ENCODE results near the gene ANKS1A. TPM values are rescaled to one million over a fixed set of nuclear protein-coding genes. Genes with fewer than 3 reads are reported as not detected.

ANKS1A gene
- total and polyA plus RNA-seq, 2 experiments from 2014 or later = 17.5 to 25.4 TPM

DNA sequence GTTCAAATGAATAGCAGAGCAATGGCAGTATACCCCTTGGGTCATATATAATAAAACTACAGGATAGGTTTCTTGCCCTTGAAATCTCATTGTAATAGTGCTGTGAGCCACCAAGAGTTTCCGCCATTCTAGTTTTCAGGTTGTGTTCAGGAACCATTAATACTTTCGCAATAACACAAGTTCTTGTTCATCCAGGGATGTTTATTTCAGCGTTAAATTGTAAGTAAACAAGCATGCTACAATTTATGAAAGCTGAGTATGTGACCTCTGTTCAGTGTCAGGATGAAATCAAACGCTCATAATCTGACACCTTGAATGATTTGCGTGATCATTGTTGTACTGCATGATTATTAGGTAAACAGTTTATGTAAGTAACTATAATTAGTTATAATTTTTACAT, 22.8 kb downstream of the ANKS1A start:
- no peaks in the 10 kb centered on the region for H3K9me3 ChIP-seq (ENCODE audit: low read depth)
- no peak overlapping the region for H3K27ac ChIP-seq
- no peaks in the 10 kb centered on the region for H3K9me2 ChIP-seq (replicated peaks; ENCODE audit: insufficient read depth)
- TF ChIP-seq EZH2phosphoT487 (IDR thresholded peaks at IDR 0.05; ENCODE audit: low read depth, severe bottlenecking, unreplicated experiment) = no peak
- TF ChIP-seq, protein P1, sequence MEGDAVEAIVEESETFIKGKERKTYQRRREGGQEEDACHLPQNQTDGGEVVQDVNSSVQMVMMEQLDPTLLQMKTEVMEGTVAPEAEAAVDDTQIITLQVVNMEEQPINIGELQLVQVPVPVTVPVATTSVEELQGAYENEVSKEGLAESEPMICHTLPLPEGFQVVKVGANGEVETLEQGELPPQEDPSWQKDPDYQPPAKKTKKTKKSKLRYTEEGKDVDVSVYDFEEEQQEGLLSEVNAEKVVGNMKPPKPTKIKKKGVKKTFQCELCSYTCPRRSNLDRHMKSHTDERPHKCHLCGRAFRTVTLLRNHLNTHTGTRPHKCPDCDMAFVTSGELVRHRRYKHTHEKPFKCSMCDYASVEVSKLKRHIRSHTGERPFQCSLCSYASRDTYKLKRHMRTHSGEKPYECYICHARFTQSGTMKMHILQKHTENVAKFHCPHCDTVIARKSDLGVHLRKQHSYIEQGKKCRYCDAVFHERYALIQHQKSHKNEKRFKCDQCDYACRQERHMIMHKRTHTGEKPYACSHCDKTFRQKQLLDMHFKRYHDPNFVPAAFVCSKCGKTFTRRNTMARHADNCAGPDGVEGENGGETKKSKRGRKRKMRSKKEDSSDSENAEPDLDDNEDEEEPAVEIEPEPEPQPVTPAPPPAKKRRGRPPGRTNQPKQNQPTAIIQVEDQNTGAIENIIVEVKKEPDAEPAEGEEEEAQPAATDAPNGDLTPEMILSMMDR (IDR thresholded peaks at IDR 0.05; ENCODE audit: poor library complexity) = no peak
- no peak overlapping the region for H3K4me2 ChIP-seq
- peaks cover 97% of the 10 kb centered on the region for H3K79me2 ChIP-seq
- H3K4me1 ChIP-seq (ENCODE audit: insufficient read depth) = peaks cover 4% of the 10 kb centered on the region
- no peaks in the 10 kb centered on the region for H3K27me3 ChIP-seq
- H3K36me3 ChIP-seq (replicated peaks; ENCODE audit: insufficient read depth, low read depth) = no peaks in the 10 kb centered on the region
- peaks cover 18% of the 10 kb centered on the region for H4K20me1 ChIP-seq (ENCODE audit: insufficient read depth, poor library complexity, severe bottlenecking)
- 94% methylated on average over 5 of the region's 5 CpGs for WGBS (ENCODE audit: low lambda C conversion rate, missing lambda C conversion rate)
- DNase-seq (ENCODE audit: low spot score) = no peak
- no peak overlapping the region for H2AFZ ChIP-seq
- H3K4me3 ChIP-seq = no peak overlapping the region

DNA sequence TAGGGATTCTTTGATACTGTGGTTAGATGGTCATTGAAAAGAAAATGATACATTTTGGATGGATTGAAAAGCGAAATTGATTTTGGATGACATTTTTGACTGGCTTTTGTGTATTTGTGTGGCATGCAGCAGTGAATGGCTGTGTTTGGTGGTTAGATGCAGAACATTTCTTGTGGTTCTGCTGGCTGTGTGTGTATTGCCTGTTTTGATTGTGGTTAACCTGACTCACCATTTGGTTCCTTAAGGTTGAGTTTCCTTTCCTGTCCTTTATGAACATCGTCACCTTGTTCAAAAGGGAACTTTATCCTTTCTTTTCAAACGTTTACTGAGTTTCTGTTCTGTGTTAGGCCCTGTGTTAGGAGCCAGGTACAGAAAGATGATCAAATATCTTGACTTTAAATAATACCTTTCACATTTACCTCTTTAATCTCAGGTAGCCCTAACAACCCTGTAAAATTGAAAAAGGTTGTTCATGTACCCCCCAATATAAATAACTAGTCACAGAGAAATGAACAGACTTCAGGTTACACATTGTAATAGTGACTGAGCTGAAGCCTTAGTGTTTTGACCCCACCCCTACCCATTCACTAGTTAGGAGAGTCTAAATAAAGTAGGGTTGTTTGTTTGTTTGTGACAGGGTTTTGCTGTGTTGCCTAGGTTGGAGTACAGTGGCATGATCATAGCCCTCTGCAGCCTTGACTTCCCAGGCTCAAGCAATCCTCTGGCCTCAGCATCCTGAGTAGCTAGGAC, 23.8 kb downstream of the ANKS1A start:
- H2AFZ ChIP-seq = no peak overlapping the region
- 82% methylated on average over 3 of the region's 3 CpGs for WGBS (ENCODE audit: low lambda C conversion rate, missing lambda C conversion rate)
- peaks cover 14% of the 10 kb centered on the region for H4K20me1 ChIP-seq (ENCODE audit: insufficient read depth, poor library complexity, severe bottlenecking)
- no peaks in the 10 kb centered on the region for H3K9me3 ChIP-seq (ENCODE audit: low read depth)
- H3K4me3 ChIP-seq = no peak overlapping the region
- H3K4me1 ChIP-seq (ENCODE audit: insufficient read depth) = peaks cover 4% of the 10 kb centered on the region
- no peak for TF ChIP-seq EZH2 (IDR thresholded peaks at IDR 0.05; ENCODE audit: borderline replicate concordance)
- TF ChIP-seq, protein P1 (IDR thresholded peaks at IDR 0.05; ENCODE audit: poor library complexity) = no peak
- no peak for TF ChIP-seq EZH2phosphoT487 (IDR thresholded peaks at IDR 0.05; ENCODE audit: low read depth, severe bottlenecking, unreplicated experiment)
- H3K79me2 ChIP-seq = peaks cover 91% of the 10 kb centered on the region
- no peak for DNase-seq (ENCODE audit: low spot score)
- H3K4me2 ChIP-seq = no peak overlapping the region
- H3K9me2 ChIP-seq (replicated peaks; ENCODE audit: insufficient read depth) = no peaks in the 10 kb centered on the region
- no peaks in the 10 kb centered on the region for H3K27me3 ChIP-seq
- no peak overlapping the region for H3K27ac ChIP-seq
- H3K36me3 ChIP-seq (replicated peaks; ENCODE audit: insufficient read depth, low read depth) = no peaks in the 10 kb centered on the region

DNA sequence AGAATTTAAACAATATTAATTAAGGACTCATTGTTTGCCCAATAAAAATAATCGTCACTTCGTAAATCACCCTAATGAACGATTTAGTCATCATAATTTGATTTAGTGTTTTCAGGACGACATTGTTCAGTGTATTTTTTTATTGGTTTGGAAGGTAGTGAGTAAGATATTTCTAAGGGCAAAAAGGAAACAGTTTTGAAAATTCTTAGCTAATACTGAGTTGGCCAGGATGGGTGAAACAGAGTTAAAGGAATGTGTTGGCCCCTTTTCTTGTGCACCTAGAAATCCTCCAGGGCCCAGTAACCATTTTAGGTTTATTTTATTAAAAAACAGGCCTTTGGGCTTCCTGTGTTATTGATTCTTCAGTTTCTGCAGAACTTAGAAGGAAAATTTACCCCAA, 25.3 kb downstream of the ANKS1A start:
- Histone ChIP-seq H3K9me3 (ENCODE audit: low read depth) (no peaks in the 10 kb centered on the region), H4K20me1 (ENCODE audit: insufficient read depth, poor library complexity, severe bottlenecking) (peaks cover 10% of the 10 kb centered on the region), H2AFZ (no peak overlapping the region), H3K27me3 (no peaks in the 10 kb centered on the region), H3K27ac (no peak overlapping the region), H3K4me1 (ENCODE audit: insufficient read depth) (peaks cover 4% of the 10 kb centered on the region), H3K4me2 (no peak overlapping the region), H3K36me3 (replicated peaks; ENCODE audit: insufficient read depth, low read depth) (no peaks in the 10 kb centered on the region), H3K9me2 (replicated peaks; ENCODE audit: insufficient read depth) (no peaks in the 10 kb centered on the region), H3K79me2 (peaks cover 84% of the 10 kb centered on the region), H3K4me3 (no peak overlapping the region)
- 89% methylated on average over 4 of the region's 4 CpGs for WGBS (ENCODE audit: low lambda C conversion rate, missing lambda C conversion rate)
- no peak for DNase-seq (ENCODE audit: low spot score)
- TF ChIP-seq, protein P1 (IDR thresholded peaks at IDR 0.05; ENCODE audit: poor library complexity) = no peak
- no peak for TF ChIP-seq EZH2phosphoT487 (IDR thresholded peaks at IDR 0.05; ENCODE audit: low read depth, severe bottlenecking, unreplicated experiment)
- TF ChIP-seq EZH2 (IDR thresholded peaks at IDR 0.05; ENCODE audit: borderline replicate concordance) = no peak

Measured in hepatocyte (in vitro differentiated cells).